WTC11 (cell line): Measurements from ENCODE around the gene SIM2. TPM values are rescaled to one million over a fixed set of nuclear protein-coding genes. Genes with fewer than 3 reads are reported as not detected.

Source experiments
- ATAC-seq: fragments of 200-7000 bp; cut with Tn5 transposase; 2 replicates; pipeline ENCODE4 v1.10.0; 2021; ENCODE audit warnings: mild to moderate bottlenecking, moderate library complexity
- CTCF ChIA-PET: fragments of 300-600 bp; sonication (Branson Sonifier 250); formaldehyde crosslinking; loops from one replicate; lab custom pipeline; 2021; ENCODE audit warnings: antibody characterized with exemption; lab: Charles Lee
- POLR2A ChIA-PET: fragments of 350-600 bp; sonication (Branson Sonifier 250); formaldehyde crosslinking; loops from one replicate; lab custom pipeline; 2021; ENCODE audit warnings: antibody characterized with exemption; lab: Charles Lee
- DNase-seq: peaks from one replicate; pipeline ENCODE4 v3.0.0; 2021; ENCODE audit warnings: low spot score
- H3K27ac Mint-ChIP-seq: 2 replicates; pipeline ENCODE4 v1.8.0; 2021; ENCODE audit warnings: mixed read lengths
- H3K27me3 Mint-ChIP-seq: 2 replicates; pipeline ENCODE4 v1.8.0; 2021; ENCODE audit warnings: low read depth, mild to moderate bottlenecking, moderate library complexity, mixed read lengths
- H3K36me3 Mint-ChIP-seq: 2 replicates; pipeline ENCODE4 v1.8.0; 2021; ENCODE audit warnings: mixed read lengths
- H3K4me1 Mint-ChIP-seq: 2 replicates; pipeline ENCODE4 v1.8.0; 2022; ENCODE audit warnings: mixed read lengths
- H3K4me3 Mint-ChIP-seq: 2 replicates; pipeline ENCODE4 v1.8.0; 2021; ENCODE audit warnings: mild to moderate bottlenecking, moderate library complexity, mixed read lengths
- H3K9me3 Mint-ChIP-seq: 2 replicates; pipeline ENCODE4 v1.8.0; 2021; ENCODE audit warnings: mixed read lengths
- CREM ChIP-seq: sonication (generic); formaldehyde crosslinking; IDR thresholded peaks from 2 replicates; pipeline ENCODE4 v1.8.1; 2022; ENCODE audit warnings: mild to moderate bottlenecking, missing genetic modification reagents, moderate library complexity
- ESRRA ChIP-seq: sonication (generic); formaldehyde crosslinking; IDR thresholded peaks from 2 replicates; pipeline ENCODE4 v1.8.1; 2022; ENCODE audit warnings: mild to moderate bottlenecking, missing genetic modification reagents, borderline replicate concordance
- FOXP1 ChIP-seq: sonication (generic); formaldehyde crosslinking; IDR thresholded peaks from 2 replicates; pipeline ENCODE4 v1.8.0; 2022; ENCODE audit warnings: missing genetic modification reagents, mild to moderate bottlenecking, moderate library complexity, borderline replicate concordance
- JAZF1 ChIP-seq: fragments of 250-450 bp; sonication (Bioruptor Pico); IDR thresholded peaks from 2 replicates; pipeline ENCODE4 v1.9.0; 2021; ENCODE audit warnings: moderate library complexity, mild to moderate bottlenecking, inconsistent platforms
- NFE2L1 ChIP-seq: sonication (generic); formaldehyde crosslinking; IDR thresholded peaks from 2 replicates; pipeline ENCODE4 v1.8.1; 2023; ENCODE audit warnings: missing genetic modification reagents
- NR1H2 ChIP-seq: sonication (generic); formaldehyde crosslinking; IDR thresholded peaks from 2 replicates; pipeline ENCODE4 v1.9.0; 2021; ENCODE audit warnings: mild to moderate bottlenecking, moderate library complexity, missing genetic modification reagents
- NR2C2 ChIP-seq: sonication (generic); formaldehyde crosslinking; IDR thresholded peaks from 2 replicates; pipeline ENCODE4 v1.8.0; 2022; ENCODE audit warnings: mild to moderate bottlenecking, missing genetic modification reagents
- NR3C1 ChIP-seq: sonication (generic); formaldehyde crosslinking; conservative IDR thresholded peaks from 2 replicates; pipeline ENCODE4 v1.8.1; 2023; ENCODE audit warnings: low read depth, mild to moderate bottlenecking, missing genetic modification reagents
- OVOL2 ChIP-seq: fragments of 250-450 bp; sonication (Bioruptor Pico); IDR thresholded peaks from 2 replicates; pipeline ENCODE4 v1.9.0; 2021; ENCODE audit warnings: mild to moderate bottlenecking, borderline replicate concordance
- SOX15 ChIP-seq: fragments of 250-450 bp; sonication (Bioruptor Pico); IDR thresholded peaks from 2 replicates; pipeline ENCODE4 v1.9.0; 2021; ENCODE audit warnings: mild to moderate bottlenecking
- TP53 ChIP-seq: sonication (generic); formaldehyde crosslinking; IDR thresholded peaks from 2 replicates; pipeline ENCODE4 v1.8.1; 2023; ENCODE audit warnings: mild to moderate bottlenecking, missing genetic modification reagents
- ZNF263 ChIP-seq: sonication (generic); formaldehyde crosslinking; IDR thresholded peaks from 2 replicates; pipeline ENCODE4 v1.8.1; 2022; ENCODE audit warnings: low read depth, mild to moderate bottlenecking, moderate library complexity, missing genetic modification reagents
- ZNF317 ChIP-seq: sonication (generic); formaldehyde crosslinking; IDR thresholded peaks from 2 replicates; pipeline ENCODE4 v1.8.1; 2023; ENCODE audit warnings: low read depth, mild to moderate bottlenecking, moderate library complexity, missing genetic modification reagents, borderline replicate concordance
- total RNA-seq: library from RNA; stranded (reverse); gene quantifications from 3 replicates; pipeline ENCODE4 v1.2.3, GENCODE V29; 2021
- TF ChIP-seq, protein P1 (sequence below): sonication (generic); formaldehyde crosslinking; IDR thresholded peaks from 2 replicates; pipeline ENCODE4 v1.8.0; 2022; ENCODE audit warnings: missing genetic modification reagents
- TF ChIP-seq, protein P2 (sequence below): fragments of 250-450 bp; sonication (Bioruptor Pico); IDR thresholded peaks from 2 replicates; pipeline ENCODE4 v1.9.0; 2021; ENCODE audit warnings: mild to moderate bottlenecking
- TF ChIP-seq, protein P3 (sequence below): sonication (generic); formaldehyde crosslinking; conservative IDR thresholded peaks from 2 replicates; pipeline ENCODE4 v1.8.1; 2023; ENCODE audit warnings: mild to moderate bottlenecking, low read depth, missing genetic modification reagents, moderate library complexity
- TF ChIP-seq, protein P4 (sequence below): sonication (generic); formaldehyde crosslinking; IDR thresholded peaks from 2 replicates; pipeline ENCODE4 v1.8.1; 2022; ENCODE audit warnings: missing genetic modification reagents, borderline replicate concordance
- TF ChIP-seq, protein P5 (sequence below): sonication (generic); formaldehyde crosslinking; IDR thresholded peaks from 2 replicates; pipeline ENCODE4 v1.8.0; 2022; ENCODE audit warnings: mild to moderate bottlenecking, missing genetic modification reagents

SIM2 gene
- total RNA-seq, 1 experiment from 2014 or later = 0.17 TPM

DNA sequence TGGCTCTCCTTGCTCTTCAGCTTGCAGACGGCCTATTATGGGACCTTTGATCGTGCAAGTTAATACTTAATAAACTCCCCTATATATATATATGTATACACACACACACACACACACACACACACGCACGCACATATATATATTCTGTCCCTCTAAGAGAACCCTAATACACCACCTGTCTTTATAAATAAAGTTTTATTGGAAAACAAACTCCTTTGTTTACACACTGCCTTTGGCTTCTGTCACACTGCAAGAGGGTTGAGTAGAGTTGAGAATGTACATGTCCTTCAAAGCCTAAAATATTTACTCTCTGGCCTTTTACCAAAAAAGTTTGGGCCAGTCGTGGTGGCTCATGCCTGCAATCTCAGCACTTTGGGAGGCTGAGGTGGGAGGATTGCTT lies 26.2 kb upstream of the SIM2 start (continued):
- TF ChIP-seq, protein P1, sequence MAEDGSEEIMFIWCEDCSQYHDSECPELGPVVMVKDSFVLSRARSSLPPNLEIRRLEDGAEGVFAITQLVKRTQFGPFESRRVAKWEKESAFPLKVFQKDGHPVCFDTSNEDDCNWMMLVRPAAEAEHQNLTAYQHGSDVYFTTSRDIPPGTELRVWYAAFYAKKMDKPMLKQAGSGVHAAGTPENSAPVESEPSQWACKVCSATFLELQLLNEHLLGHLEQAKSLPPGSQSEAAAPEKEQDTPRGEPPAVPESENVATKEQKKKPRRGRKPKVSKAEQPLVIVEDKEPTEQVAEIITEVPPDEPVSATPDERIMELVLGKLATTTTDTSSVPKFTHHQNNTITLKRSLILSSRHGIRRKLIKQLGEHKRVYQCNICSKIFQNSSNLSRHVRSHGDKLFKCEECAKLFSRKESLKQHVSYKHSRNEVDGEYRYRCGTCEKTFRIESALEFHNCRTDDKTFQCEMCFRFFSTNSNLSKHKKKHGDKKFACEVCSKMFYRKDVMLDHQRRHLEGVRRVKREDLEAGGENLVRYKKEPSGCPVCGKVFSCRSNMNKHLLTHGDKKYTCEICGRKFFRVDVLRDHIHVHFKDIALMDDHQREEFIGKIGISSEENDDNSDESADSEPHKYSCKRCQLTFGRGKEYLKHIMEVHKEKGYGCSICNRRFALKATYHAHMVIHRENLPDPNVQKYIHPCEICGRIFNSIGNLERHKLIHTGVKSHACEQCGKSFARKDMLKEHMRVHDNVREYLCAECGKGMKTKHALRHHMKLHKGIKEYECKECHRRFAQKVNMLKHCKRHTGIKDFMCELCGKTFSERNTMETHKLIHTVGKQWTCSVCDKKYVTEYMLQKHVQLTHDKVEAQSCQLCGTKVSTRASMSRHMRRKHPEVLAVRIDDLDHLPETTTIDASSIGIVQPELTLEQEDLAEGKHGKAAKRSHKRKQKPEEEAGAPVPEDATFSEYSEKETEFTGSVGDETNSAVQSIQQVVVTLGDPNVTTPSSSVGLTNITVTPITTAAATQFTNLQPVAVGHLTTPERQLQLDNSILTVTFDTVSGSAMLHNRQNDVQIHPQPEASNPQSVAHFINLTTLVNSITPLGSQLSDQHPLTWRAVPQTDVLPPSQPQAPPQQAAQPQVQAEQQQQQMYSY (CRISPR knock-in tag) = no peak
- TF ChIP-seq NR1H2 (CRISPR knock-in tag) = no peak
- TF ChIP-seq, protein P2, sequence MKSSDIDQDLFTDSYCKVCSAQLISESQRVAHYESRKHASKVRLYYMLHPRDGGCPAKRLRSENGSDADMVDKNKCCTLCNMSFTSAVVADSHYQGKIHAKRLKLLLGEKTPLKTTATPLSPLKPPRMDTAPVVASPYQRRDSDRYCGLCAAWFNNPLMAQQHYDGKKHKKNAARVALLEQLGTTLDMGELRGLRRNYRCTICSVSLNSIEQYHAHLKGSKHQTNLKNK (CRISPR knock-in tag) = no peak

DNA sequence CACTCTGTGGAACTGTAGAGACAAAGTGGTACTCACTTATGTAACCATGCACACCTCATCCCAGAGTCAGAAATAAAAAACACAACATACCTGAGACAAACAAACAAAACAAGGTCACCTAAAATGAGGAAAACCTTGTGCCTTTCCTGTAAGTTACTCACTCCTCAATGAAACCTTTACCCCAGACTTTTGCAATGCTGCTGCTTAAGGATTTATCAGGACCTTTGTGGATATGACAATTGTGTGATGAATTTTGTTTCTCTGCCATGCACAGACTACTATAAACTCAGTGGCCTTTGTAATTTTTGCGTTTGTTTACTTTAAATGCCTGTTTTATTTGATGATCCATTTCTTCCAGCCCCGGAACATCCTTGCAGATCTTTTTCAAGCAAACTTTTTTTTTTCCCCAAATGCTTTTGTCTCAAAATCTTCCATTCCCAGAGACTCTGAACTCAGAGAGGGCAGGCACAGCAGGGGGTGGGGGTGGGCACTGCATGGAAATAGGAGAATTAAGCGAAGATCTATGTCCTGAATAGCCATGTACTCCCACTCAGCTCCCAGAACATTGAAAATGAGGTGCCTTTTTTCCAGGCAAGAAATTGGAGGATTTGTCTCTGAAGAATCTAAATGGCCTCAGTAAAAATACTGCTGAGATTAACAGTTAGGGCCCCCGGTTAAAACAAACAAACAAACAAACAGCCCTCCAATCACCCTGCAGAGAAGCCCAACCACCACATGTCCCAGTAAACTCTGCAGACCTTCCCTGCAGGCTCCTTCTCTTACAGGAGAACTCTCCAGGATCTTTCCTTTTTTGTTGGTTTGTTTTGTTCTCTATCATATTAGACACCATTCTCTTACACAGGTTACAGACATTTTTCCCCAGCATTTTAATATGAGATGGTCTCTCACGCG lies 22.6 kb upstream of the SIM2 start:
- TF ChIP-seq ZNF317 = no peak
- no peak overlapping the region for H3K4me3 Mint-ChIP-seq
- CTCF ChIA-PET = interaction anchor here (2.0 kb wide), 1 partner anchor 46 kb away, joined by 6 read pairs; no protein-coding TSS in a partner anchor
- H3K27me3 Mint-ChIP-seq = peaks cover 83% of the 10 kb centered on the region
- no peak overlapping the region for H3K27ac Mint-ChIP-seq
- ATAC-seq (peak; percentile 74), DNase-seq (no peak)
- POLR2A ChIA-PET = no interaction called here
- H3K36me3 Mint-ChIP-seq = peaks cover 6% of the 10 kb centered on the region; the same call in 1 of the 2 replicates
- peaks cover 16% of the 10 kb centered on the region for H3K9me3 Mint-ChIP-seq
- H3K4me1 Mint-ChIP-seq = peaks cover 14% of the 10 kb centered on the region

DNA sequence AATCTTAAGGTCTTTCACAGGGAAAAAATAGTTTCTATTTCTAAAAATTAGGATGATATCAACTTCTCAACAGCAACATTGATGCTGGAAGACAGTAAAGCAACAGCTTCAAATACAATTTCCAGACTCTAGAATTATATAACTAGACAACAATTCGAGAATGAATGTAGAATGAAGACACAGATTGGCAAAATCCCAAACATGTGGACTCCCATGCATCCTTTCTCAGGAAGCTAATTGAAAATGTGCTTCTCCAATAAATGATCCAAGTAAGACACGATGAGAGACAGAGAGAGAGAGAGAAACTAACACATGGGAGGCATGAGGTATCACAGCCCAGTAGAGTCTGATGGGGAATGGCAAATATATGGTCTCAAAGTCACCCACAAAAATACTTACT lies 21.5 kb upstream of the SIM2 start:
- H3K4me3 Mint-ChIP-seq = no peak overlapping the region
- peaks cover 23% of the 10 kb centered on the region for H3K9me3 Mint-ChIP-seq
- peaks cover 93% of the 10 kb centered on the region for H3K27me3 Mint-ChIP-seq
- peaks cover 8% of the 10 kb centered on the region; the same call in 1 of the 2 replicates for H3K36me3 Mint-ChIP-seq
- ChIA-PET POLR2A (no interaction called here), CTCF (interaction anchor here (2.0 kb wide), 1 partner anchor 47 kb away, joined by 6 read pairs; no protein-coding TSS in a partner anchor)
- H3K27ac Mint-ChIP-seq = no peak overlapping the region
- TF ChIP-seq NR2C2 (CRISPR knock-in tag) (no peak), SOX15 (no peak), TP53 (CRISPR knock-in tag) (no peak)
- TF ChIP-seq, protein P3, sequence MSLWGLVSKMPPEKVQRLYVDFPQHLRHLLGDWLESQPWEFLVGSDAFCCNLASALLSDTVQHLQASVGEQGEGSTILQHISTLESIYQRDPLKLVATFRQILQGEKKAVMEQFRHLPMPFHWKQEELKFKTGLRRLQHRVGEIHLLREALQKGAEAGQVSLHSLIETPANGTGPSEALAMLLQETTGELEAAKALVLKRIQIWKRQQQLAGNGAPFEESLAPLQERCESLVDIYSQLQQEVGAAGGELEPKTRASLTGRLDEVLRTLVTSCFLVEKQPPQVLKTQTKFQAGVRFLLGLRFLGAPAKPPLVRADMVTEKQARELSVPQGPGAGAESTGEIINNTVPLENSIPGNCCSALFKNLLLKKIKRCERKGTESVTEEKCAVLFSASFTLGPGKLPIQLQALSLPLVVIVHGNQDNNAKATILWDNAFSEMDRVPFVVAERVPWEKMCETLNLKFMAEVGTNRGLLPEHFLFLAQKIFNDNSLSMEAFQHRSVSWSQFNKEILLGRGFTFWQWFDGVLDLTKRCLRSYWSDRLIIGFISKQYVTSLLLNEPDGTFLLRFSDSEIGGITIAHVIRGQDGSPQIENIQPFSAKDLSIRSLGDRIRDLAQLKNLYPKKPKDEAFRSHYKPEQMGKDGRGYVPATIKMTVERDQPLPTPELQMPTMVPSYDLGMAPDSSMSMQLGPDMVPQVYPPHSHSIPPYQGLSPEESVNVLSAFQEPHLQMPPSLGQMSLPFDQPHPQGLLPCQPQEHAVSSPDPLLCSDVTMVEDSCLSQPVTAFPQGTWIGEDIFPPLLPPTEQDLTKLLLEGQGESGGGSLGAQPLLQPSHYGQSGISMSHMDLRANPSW = no peak
- TF ChIP-seq, protein P4, sequence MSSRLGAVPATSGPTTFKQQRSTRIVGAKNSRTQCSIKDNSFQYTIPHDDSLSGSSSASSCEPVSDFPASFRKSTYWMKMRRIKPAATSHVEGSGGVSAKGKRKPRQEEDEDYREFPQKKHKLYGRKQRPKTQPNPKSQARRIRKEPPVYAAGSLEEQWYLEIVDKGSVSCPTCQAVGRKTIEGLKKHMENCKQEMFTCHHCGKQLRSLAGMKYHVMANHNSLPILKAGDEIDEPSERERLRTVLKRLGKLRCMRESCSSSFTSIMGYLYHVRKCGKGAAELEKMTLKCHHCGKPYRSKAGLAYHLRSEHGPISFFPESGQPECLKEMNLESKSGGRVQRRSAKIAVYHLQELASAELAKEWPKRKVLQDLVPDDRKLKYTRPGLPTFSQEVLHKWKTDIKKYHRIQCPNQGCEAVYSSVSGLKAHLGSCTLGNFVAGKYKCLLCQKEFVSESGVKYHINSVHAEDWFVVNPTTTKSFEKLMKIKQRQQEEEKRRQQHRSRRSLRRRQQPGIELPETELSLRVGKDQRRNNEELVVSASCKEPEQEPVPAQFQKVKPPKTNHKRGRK (CRISPR knock-in tag) = no peak
- TF ChIP-seq, all 79 proteins: peak for 0
- DNase-seq = no peak
- ATAC-seq = no peak
- H3K4me1 Mint-ChIP-seq = peaks cover 14% of the 10 kb centered on the region

DNA sequence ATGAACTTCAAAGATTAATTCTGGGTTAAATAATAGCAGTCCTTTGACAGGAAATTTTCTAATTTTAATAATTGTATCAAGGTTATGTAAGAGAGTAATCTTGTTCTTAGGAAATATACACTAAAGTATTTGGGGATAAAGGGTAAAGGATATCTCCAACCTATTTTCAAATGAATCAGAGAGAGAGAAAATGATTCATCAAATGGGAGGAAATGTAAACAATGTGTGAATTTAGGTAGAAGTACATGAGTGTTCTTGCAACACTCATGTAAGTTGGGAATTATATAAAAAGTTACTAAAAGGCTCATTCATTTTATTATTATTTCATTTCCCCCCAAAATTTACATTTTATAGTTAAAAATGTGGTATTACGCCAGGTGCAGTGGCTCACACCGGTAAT lies 20.4 kb upstream of the SIM2 start:
- Mint-ChIP-seq H3K36me3 (peaks cover 8% of the 10 kb centered on the region; the same call in 1 of the 2 replicates), H3K9me3 (peaks cover 23% of the 10 kb centered on the region), H3K27me3 (peaks cover 99% of the 10 kb centered on the region), H3K27ac (no peak overlapping the region), H3K4me3 (no peak overlapping the region), H3K4me1 (peaks cover 14% of the 10 kb centered on the region)
- ATAC-seq (no peak), DNase-seq (no peak)
- ChIA-PET POLR2A (no interaction called here), CTCF (no interaction called here)
- TF ChIP-seq, protein P5, sequence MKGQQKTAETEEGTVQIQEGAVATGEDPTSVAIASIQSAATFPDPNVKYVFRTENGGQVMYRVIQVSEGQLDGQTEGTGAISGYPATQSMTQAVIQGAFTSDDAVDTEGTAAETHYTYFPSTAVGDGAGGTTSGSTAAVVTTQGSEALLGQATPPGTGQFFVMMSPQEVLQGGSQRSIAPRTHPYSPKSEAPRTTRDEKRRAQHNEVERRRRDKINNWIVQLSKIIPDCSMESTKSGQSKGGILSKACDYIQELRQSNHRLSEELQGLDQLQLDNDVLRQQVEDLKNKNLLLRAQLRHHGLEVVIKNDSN (CRISPR knock-in tag) = no peak
- TF ChIP-seq CREM (CRISPR knock-in tag) (no peak), JAZF1 (CRISPR knock-in tag) (no peak), ZNF263 (CRISPR knock-in tag) (no peak), FOXP1 (CRISPR knock-in tag) (no peak), NR3C1 (CRISPR knock-in tag) (no peak), ESRRA (CRISPR knock-in tag) (no peak), OVOL2 (CRISPR knock-in tag) (no peak), NFE2L1 (CRISPR knock-in tag) (no peak)
- TF ChIP-seq, protein P4 (CRISPR knock-in tag) = no peak
